Activated CD8-positive, alpha-beta T cell treated with anti-CD3 and anti-CD28 coated beads, Interleukin-2, amount 10 ng/mL, durations not matched to agents 7 days and 5 days (primary cell): ENCODE data around the gene SREBF2. TPM values are rescaled to one million over a fixed set of nuclear protein-coding genes. Genes with fewer than 3 reads are reported as not detected.
"Not testable (repeated sequence)": the region's sequence is repeated elsewhere in the genome, so short reads cannot be mapped to it uniquely, and the experiment has no call there.

Experiments used
- ATAC-seq: fragments of 150-1000 bp; cut with Tn5 transposase; one replicate; pipeline ENCODE4 v1.10.0; 2021; ENCODE audit warnings: moderate library complexity
- CTCF ChIA-PET: fragments of 350-600 bp; sonication (Branson Sonifier 250); formaldehyde crosslinking; loops from one replicate; lab custom pipeline; 2021; ENCODE audit warnings: antibody characterized with exemption; lab: Charles Lee
- POLR2A ChIA-PET: fragments of 350-600 bp; sonication (Branson Sonifier 250); formaldehyde crosslinking; loops from one replicate; lab custom pipeline; 2021; ENCODE audit warnings: antibody characterized with exemption; lab: Charles Lee
- DNase-seq: peaks from one replicate; pipeline ENCODE4 v3.0.0-alpha.2; 2020
- H3K27ac Mint-ChIP-seq: one replicate; pipeline ENCODE4 v1.8.0; 2021; ENCODE audit warnings: mild to moderate bottlenecking, mixed read lengths
- H3K27me3 Mint-ChIP-seq: one replicate; pipeline ENCODE4 v1.8.0; 2021; ENCODE audit warnings: low read depth, mixed read lengths
- H3K36me3 Mint-ChIP-seq: one replicate; pipeline ENCODE4 v1.8.0; 2021; ENCODE audit warnings: low read depth, mixed read lengths
- H3K4me1 Mint-ChIP-seq: one replicate; pipeline ENCODE4 v1.8.0; 2021; ENCODE audit warnings: low read depth, mixed read lengths
- H3K4me3 Mint-ChIP-seq: one replicate; pipeline ENCODE4 v1.8.0; 2021; ENCODE audit warnings: mild to moderate bottlenecking, mixed read lengths
- H3K9me3 Mint-ChIP-seq: one replicate; pipeline ENCODE4 v1.8.0; 2022; ENCODE audit warnings: mixed read lengths; ENCODE audit not compliant: insufficient read depth
- total RNA-seq, 2 experiments: library from RNA; stranded (reverse); gene quantifications; one replicate each; pipeline ENCODE4 v1.2.3, GENCODE V29; 2021

SREBF2 gene
- total RNA-seq, 2 experiments from 2014 or later, result 93.0 to 93.7 TPM

DNA sequence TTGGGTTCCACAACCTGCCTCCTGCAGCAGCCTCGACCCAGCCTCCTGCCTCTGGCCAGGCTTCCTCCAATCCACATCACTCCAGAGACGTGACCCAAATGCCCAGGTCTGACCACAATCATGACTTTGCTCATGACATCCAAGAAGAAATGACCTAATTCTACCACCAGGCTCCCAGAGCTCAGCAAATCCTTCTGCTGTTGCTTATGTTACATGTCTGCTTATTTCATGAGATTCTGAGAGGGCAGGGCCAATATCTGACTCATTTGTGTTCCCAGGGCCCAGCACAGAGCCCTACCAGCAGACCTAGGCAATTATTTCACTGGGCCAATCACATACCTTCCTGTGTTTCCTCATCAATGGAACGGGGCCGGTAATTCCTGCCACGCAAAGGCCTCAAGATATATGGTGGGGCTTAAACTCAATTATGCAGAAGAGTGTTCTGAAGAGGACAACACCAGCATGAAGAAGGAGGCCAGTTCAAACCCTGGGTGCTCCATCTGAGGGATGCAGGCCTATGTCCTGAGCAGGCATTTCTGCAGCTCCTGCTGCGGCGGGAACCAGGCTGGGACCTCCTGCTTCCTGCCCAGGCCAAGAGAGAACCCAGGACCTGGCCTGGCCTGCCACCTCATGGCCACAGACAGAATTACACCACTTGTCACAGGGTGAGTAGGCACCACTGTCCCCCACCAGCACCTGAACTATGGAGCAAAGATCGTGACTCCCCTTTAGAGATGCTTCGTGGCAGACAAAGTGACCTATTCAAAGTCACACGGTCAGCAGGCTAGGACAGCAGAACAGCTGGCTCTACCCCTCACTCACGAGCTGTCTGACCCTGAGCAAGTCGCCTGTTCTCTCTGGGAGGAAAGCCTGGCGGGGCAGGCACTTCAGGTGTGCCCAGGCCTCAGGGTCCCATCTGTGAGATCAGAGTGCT is 108.2 kb downstream of the SREBF2 start:
- H3K4me1 Mint-ChIP-seq, result peaks cover 58% of the 10 kb centered on the region

GRCh38 chr22:41943661-41944209 is 110.8 kb downstream of the SREBF2 start:
- H3K27ac Mint-ChIP-seq, result peak overlapping the region; percentile 74
- no peak for DNase-seq

More for the DNA sequence above, 108.2 kb downstream of the SREBF2 start:
- CTCF ChIA-PET, result interaction anchor here (0.6 to 3.6 kb wide), 45 partner anchors 8 to 504 kb away, joined by 3 to 77 read pairs (median 5); partner anchors contain the start of genes CCDC134, MEI1, NAGA and NDUFA6
- no peaks in the 10 kb centered on the region for H3K9me3 Mint-ChIP-seq
- H3K36me3 Mint-ChIP-seq, result peaks cover 71% of the 10 kb centered on the region
- ATAC-seq (peak; percentile 61), DNase-seq (peak; percentile 90)
- no peaks in the 10 kb centered on the region for H3K27me3 Mint-ChIP-seq
- POLR2A ChIA-PET, result interaction anchor here (0.7 to 2.3 kb wide), 18 partner anchors 13 to 674 kb away, joined by 3 to 14 read pairs (median 5); partner anchors contain the start of genes CCDC134, PMM1, POLDIP3 and SNU13
- H3K27ac Mint-ChIP-seq, result peak overlapping the region; percentile 95
- H3K4me3 Mint-ChIP-seq, result peak overlapping the region; percentile 27

DNA sequence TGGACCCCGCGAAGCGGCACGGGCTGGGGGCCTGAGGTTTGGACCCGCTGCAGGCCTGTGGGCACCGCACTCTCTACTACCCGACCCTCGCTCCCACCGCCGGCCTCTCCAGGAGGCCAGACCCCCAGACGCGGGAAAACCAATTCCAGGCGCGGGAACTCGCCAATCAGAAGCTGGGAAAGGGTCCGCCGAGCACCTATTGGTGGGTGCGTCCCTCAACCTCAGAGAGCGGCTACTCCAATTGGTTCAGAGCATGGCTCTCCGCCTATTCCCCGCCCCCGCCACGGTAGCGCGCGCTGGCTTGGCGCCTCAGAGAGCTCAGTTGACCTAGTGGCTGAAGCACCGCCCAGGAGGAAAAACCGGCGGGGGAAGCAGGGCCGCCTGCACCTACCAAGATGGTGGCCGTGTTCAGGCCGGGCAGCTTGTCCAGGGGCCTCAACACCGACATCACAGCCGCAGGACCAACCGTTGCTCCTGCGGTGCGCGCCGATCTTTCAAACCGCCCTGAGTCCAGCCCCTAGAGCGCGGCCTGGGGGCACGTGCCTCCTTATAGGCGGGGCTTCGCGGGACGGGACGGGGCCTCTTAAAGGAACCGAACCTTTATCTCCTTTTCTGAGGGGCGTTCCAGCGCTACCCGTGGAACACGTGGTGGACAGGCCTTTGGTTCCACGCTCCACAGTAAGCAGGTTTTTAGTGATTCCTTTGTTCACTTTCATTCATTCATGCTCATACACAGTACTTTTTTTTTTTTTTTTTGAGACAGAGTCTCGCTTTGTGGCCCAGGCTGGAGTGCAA is 113.9 kb downstream of the SREBF2 start, which contains the start of gene CENPM:
Gene CENPM (minus strand): TSS at position 524 of the 795 bp plus-strand sequence. CDS start 76 bp downstream, at position 448.
- Mint-ChIP-seq H3K4me1 (peaks cover 41% of the 10 kb centered on the region), H3K9me3 (no peaks in the 10 kb centered on the region), H3K4me3 (peak within 1 kb of the TSS; percentile 81), H3K27ac (peak within 1 kb of the TSS; percentile 95), H3K27me3 (no peaks in the 10 kb centered on the region), H3K36me3 (peaks cover 33% of the 10 kb centered on the region)
- POLR2A ChIA-PET, result interaction anchor here (0.5 to 2.7 kb wide), 20 partner anchors 10 to 667 kb away, joined by 3 to 13 read pairs (median 3); partner anchors contain the start of genes CCDC134, DESI1, NDUFA6 and RANGAP1
- ATAC-seq (peak; percentile 98), DNase-seq (peak; percentile 96)
- CTCF ChIA-PET, result interaction anchor here (0.7 to 2.1 kb wide), 15 partner anchors 9 to 497 kb away, joined by 3 to 16 read pairs (median 4); partner anchors contain the start of genes SREBF2 and TNFRSF13C

More at GRCh38 chr22:41943661-41944209, 110.8 kb downstream of the SREBF2 start:
- peaks cover 57% of the 10 kb centered on the region for H3K36me3 Mint-ChIP-seq
- H3K9me3 Mint-ChIP-seq, result no peaks in the 10 kb centered on the region
- no peaks in the 10 kb centered on the region for H3K27me3 Mint-ChIP-seq
- ChIA-PET CTCF (interaction anchor here (0.7 to 3.4 kb wide), 6 partner anchors 20 to 276 kb away, joined by 3 to 28 read pairs (median 5); partner anchors contain the start of gene MEI1), POLR2A (interaction anchor here (0.9 to 1.2 kb wide), 3 partner anchors 126 to 254 kb away, joined by 3 read pairs; partner anchors contain the start of gene SMDT1)
- H3K4me1 Mint-ChIP-seq, result peaks cover 68% of the 10 kb centered on the region
- ATAC-seq, result no peak
- peak overlapping the region; percentile 17 for H3K4me3 Mint-ChIP-seq

- H3K4me3 Mint-ChIP-seq, result peak overlapping the region; percentile 81
- ChIA-PET CTCF (interaction anchor here (0.7 to 2.1 kb wide), 12 partner anchors 8 to 497 kb away, joined by 3 to 16 read pairs (median 6); partner anchors contain the start of genes SREBF2 and TNFRSF13C), POLR2A (interaction anchor here (0.5 to 2.7 kb wide), 9 partner anchors 8 to 326 kb away, joined by 3 to 13 read pairs (median 3); partner anchors contain the start of genes DESI1, SNU13 and XRCC6)
- peak overlapping the region; percentile 95 for H3K27ac Mint-ChIP-seq
- H3K36me3 Mint-ChIP-seq, result peaks cover 29% of the 10 kb centered on the region
- no peaks in the 10 kb centered on the region for H3K9me3 Mint-ChIP-seq
- no peaks in the 10 kb centered on the region for H3K27me3 Mint-ChIP-seq
- DNase-seq (no peak), ATAC-seq (no peak)
- peaks cover 39% of the 10 kb centered on the region for H3K4me1 Mint-ChIP-seq
These were observed 114.6 kb downstream of the SREBF2 start for GRCh38 chr22:41947424-41948080.

GRCh38 chr22:41948142-41948541 is 115.2 kb downstream of the SREBF2 start:
- DNase-seq (no peak), ATAC-seq (no peak)
- peaks cover 24% of the 10 kb centered on the region for H3K36me3 Mint-ChIP-seq
- no peak overlapping the region for H3K27ac Mint-ChIP-seq
- ChIA-PET CTCF (interaction anchor here (1.1 to 1.3 kb wide), 2 partner anchors 7 to 11 kb away, joined by 3 read pairs; no protein-coding TSS in a partner anchor), POLR2A (interaction anchor here (0.5 to 2.7 kb wide), 3 partner anchors 7 to 167 kb away, joined by 3 to 6 read pairs (median 4); no protein-coding TSS in a partner anchor)
- peak overlapping the region; percentile 81 for H3K4me3 Mint-ChIP-seq
- peaks cover 34% of the 10 kb centered on the region for H3K4me1 Mint-ChIP-seq
- no peaks in the 10 kb centered on the region for H3K9me3 Mint-ChIP-seq
- H3K27me3 Mint-ChIP-seq, result no peaks in the 10 kb centered on the region

GRCh38 chr22:41948928-41949296 is 116.0 kb downstream of the SREBF2 start:
- H3K4me3 Mint-ChIP-seq, DNase-seq, H3K27ac Mint-ChIP-seq, POLR2A ChIA-PET, H3K27me3 Mint-ChIP-seq, H3K9me3 Mint-ChIP-seq, ATAC-seq: not testable (repeated sequence)
- peaks cover 28% of the 10 kb centered on the region for H3K4me1 Mint-ChIP-seq
- CTCF ChIA-PET, result interaction anchor here (1.1 to 1.3 kb wide), 2 partner anchors 8 to 11 kb away, joined by 3 read pairs; no protein-coding TSS in a partner anchor
- H3K36me3 Mint-ChIP-seq, result peaks cover 18% of the 10 kb centered on the region

- Mint-ChIP-seq H3K27me3 (no peaks in the 10 kb centered on the region), H3K27ac (no peak overlapping the region)
These were observed 116.5 kb downstream of the SREBF2 start for GRCh38 chr22:41949297-41949965.

DNA sequence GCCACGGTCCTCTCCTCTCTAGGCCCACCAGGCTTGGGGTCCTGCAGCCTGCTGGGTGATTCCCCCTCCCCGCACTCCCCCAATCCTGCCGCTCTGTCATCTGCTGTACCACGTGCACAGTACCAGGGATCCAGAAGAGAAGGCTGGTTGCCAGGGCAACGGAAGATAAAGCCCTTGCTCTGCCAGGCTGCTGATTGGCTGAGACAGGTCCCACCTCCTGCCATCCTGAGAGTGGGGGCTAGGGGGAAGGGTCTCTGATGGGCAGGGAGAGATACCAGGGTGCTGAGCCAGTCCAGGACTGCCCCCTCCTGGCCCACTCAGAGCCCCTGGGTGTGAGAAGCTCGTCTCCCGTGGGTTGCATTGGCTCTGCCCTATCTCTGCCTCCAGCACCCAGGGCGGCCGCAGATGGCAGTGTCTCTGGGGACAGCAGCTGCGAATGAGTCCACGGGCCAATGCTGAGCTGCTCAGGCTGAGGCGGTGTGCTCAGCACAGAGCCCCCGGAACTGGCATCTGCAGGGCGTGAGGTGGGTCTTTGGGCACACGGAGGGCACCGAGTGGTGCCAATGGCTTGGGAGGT is 119.1 kb downstream of the SREBF2 start, which contains the start of gene SMIM45:
Gene SMIM45 (plus strand): TSS at position 253 of the 577 bp plus-strand sequence.
- DNase-seq (no peak), ATAC-seq (no peak)
- H3K36me3 Mint-ChIP-seq, result no peaks in the 10 kb centered on the region
- H3K9me3 Mint-ChIP-seq, result no peaks in the 10 kb centered on the region
- H3K27me3 Mint-ChIP-seq, result no peaks in the 10 kb centered on the region
- no peak within 1 kb of the TSS for H3K27ac Mint-ChIP-seq
- ChIA-PET POLR2A (interaction anchor here (0.6 to 2.1 kb wide), 2 partner anchors 26 to 138 kb away, joined by 3 to 6 read pairs; partner anchors contain the start of gene TNFRSF13C), CTCF (interaction anchor here (1.0 to 2.2 kb wide), 2 partner anchors 11 to 492 kb away, joined by 3 to 9 read pairs; no protein-coding TSS in a partner anchor)
- no peak within 1 kb of the TSS for H3K4me3 Mint-ChIP-seq
- H3K4me1 Mint-ChIP-seq, result peaks cover 12% of the 10 kb centered on the region

More at GRCh38 chr22:41949297-41949965, 116.5 kb downstream of the SREBF2 start:
- Mint-ChIP-seq H3K4me3 (no peak overlapping the region), H3K9me3 (no peaks in the 10 kb centered on the region), H3K36me3 (peaks cover 14% of the 10 kb centered on the region), H3K4me1 (peaks cover 25% of the 10 kb centered on the region)
- DNase-seq (no peak), ATAC-seq (no peak)
- ChIA-PET CTCF (interaction anchor here (1.1 to 1.2 kb wide), 3 partner anchors 9 to 17 kb away, joined by 3 to 4 read pairs (median 3); no protein-coding TSS in a partner anchor), POLR2A (interaction anchor here (0.8 kb wide), 1 partner anchor 168 kb away, joined by 3 read pairs; no protein-coding TSS in a partner anchor)

- Mint-ChIP-seq H3K36me3 (no peaks in the 10 kb centered on the region), H3K27me3 (no peaks in the 10 kb centered on the region), H3K9me3 (no peaks in the 10 kb centered on the region), H3K4me1 (peaks cover 12% of the 10 kb centered on the region), H3K27ac (no peak overlapping the region), H3K4me3 (no peak overlapping the region)
- no peak for DNase-seq
- ChIA-PET POLR2A (interaction anchor here (0.6 to 2.1 kb wide), 2 partner anchors 27 to 137 kb away, joined by 3 to 6 read pairs; partner anchors contain the start of gene TNFRSF13C), CTCF (interaction anchor here (0.9 to 1.0 kb wide), 2 partner anchors 254 to 491 kb away, joined by 3 to 4 read pairs; no protein-coding TSS in a partner anchor)
- no peak for ATAC-seq
These were observed 119.8 kb downstream of the SREBF2 start for GRCh38 chr22:41952713-41953112.
